Uterus (tissue), 4 donors: ENCODE results near the gene BCL2L14. TPM values are rescaled to one million over a fixed set of nuclear protein-coding genes. Genes with fewer than 3 reads are reported as not detected.
"Not testable (repeated sequence)": the region's sequence is repeated elsewhere in the genome, so short reads cannot be mapped to it uniquely, and the experiment has no call there.

Experiments used
- DNase-seq, 2 donors: peaks; one replicate each; pipeline ENCODE4 v3.0.0-alpha.2; 2019 to 2020
- H3K27ac ChIP-seq, 2 donors: fragments of 200-600 bp; sonication (generic); 1 replicate in 1 of 2; 2 replicates in 1 of 2; pipeline ENCODE4 v1.5.1; 2016 to 2018
- H3K27me3 ChIP-seq, 2 donors: fragments of 200-600 bp; sonication (generic); one replicate each; pipeline ENCODE4 v1.5.1; 2018 to 2019; ENCODE audit warnings: control low read depth in 1 of 2
- H3K36me3 ChIP-seq, 2 donors: fragments of 200-600 bp; sonication (generic); one replicate each; pipeline ENCODE4 v1.5.1; 2019; ENCODE audit warnings: control low read depth in 1 of 2
- H3K4me1 ChIP-seq, 2 donors: fragments of 200-600 bp; sonication (generic); one replicate each; pipeline ENCODE4 v1.5.1; 2018 to 2019; ENCODE audit warnings: control low read depth in 1 of 2
- H3K4me3 ChIP-seq, 2 donors: fragments of 200-600 bp; sonication (generic); 1 replicate in 1 of 2; 2 replicates in 1 of 2; pipeline ENCODE4 v1.5.1; 2018 to 2019; ENCODE audit warnings: mild to moderate bottlenecking in 1 of 2
- H3K9me3 ChIP-seq, 2 donors: fragments of 200-600 bp; sonication (generic); one replicate each; pipeline ENCODE4 v1.5.1; 2019; ENCODE audit warnings: control low read depth in 1 of 2
- POLR2A ChIP-seq, 2 donors: fragments of 450-650 bp; IDR thresholded peaks; one replicate each; pipeline ENCODE4 v1.6.1; 2016; ENCODE audit warnings: antibody characterized with exemption in 2 of 2, mild to moderate bottlenecking in 1 of 2, moderate library complexity in 1 of 2
- intact Hi-C: fragments of 100-400 bp; cut with DNase I; formaldehyde crosslinking; loops from one replicate; pipeline ENCODE4 v1.15.1; 2023; ENCODE audit warnings: low total_unique reads
- total RNA-seq, 4 donors: library from RNA; depleted of rRNA in 3 of 4; stranded (reverse); fragments of >200 nt in 3 of 4; gene quantifications; one replicate each; pipeline versions ENCODE4 v1.1.0 to v1.2.4, GENCODE V29; 2014 to 2023
- TF ChIP-seq, protein P1 (sequence below), 4 experiments: fragments of 200-600 bp in 2 of 4; fragments of 450-650 bp in 2 of 4; sonication (generic) in 2 of 4; IDR thresholded peaks; one replicate each; pipeline ENCODE4 v1.5.1; 2016 to 2019; ENCODE audit warnings: antibody characterized with exemption in 4 of 4, mild to moderate bottlenecking in 2 of 4, moderate library complexity in 1 of 4
- donor health status: DM: yes; HTN: yes; CAD: no.

The BCL2L14 gene
- total RNA-seq, 4 donors from 2014 or later = not detected

DNA sequence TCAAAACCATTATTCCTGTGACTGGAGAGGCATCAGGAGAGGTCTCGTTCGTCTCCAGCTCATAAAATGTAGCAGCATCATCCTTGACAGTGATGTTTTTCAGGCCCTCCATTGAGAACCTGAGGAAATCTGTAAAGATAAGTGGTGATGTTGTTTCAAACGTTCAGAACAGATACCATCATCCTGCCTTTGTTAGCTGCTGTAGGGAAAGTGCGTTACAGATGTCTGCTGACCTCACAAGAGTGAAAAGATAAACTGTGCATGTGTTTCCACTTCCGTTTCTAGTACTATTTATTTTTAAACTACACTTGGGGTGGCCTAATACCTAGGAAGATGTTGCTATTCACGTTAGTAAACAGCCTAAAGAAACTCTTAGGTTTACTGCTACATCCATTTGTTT, 28.4 kb downstream of the BCL2L14 start:
- intact Hi-C loops = no loop called here
- Histone ChIP-seq H3K36me3 (no peaks in the 10 kb centered on the region), H3K27ac (no peak overlapping the region), H3K9me3 (no peaks in the 10 kb centered on the region), H3K27me3 (no peaks in the 10 kb centered on the region), H3K4me1 (no peaks in the 10 kb centered on the region), H3K4me3 (no peak overlapping the region)
- no peak for DNase-seq
- no peak for TF ChIP-seq POLR2A (IDR thresholded peaks at IDR 0.05)
- TF ChIP-seq, protein P1, sequence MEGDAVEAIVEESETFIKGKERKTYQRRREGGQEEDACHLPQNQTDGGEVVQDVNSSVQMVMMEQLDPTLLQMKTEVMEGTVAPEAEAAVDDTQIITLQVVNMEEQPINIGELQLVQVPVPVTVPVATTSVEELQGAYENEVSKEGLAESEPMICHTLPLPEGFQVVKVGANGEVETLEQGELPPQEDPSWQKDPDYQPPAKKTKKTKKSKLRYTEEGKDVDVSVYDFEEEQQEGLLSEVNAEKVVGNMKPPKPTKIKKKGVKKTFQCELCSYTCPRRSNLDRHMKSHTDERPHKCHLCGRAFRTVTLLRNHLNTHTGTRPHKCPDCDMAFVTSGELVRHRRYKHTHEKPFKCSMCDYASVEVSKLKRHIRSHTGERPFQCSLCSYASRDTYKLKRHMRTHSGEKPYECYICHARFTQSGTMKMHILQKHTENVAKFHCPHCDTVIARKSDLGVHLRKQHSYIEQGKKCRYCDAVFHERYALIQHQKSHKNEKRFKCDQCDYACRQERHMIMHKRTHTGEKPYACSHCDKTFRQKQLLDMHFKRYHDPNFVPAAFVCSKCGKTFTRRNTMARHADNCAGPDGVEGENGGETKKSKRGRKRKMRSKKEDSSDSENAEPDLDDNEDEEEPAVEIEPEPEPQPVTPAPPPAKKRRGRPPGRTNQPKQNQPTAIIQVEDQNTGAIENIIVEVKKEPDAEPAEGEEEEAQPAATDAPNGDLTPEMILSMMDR (IDR thresholded peaks at IDR 0.05) = no peak

DNA sequence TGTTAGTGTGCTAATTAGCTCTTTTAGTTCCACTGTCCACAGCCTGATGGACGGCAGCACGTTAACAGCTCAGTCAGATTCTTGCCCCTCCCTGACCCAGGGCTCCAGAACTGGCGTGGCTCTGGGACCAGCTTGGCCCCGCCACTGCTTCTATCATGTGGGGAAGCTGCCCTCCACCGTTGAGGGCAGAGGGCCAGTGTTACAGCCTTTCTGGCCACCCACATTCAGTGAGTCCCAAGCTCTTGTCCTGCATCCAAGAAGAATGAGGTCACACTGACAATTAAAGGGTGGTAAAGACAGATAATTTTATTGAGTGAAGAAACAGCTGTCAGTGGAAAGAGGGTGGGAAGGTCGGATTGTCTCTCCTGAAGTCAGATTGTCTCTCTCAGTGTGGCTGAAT, 36.9 kb downstream of the BCL2L14 start:
- TF ChIP-seq, protein P1 (IDR thresholded peaks at IDR 0.05) = no peak
- TF ChIP-seq POLR2A (IDR thresholded peaks at IDR 0.05) = no peak
- Histone ChIP-seq H3K27ac (no peak overlapping the region), H3K4me1 (no peaks in the 10 kb centered on the region), H3K27me3 (no peaks in the 10 kb centered on the region), H3K4me3 (no peak overlapping the region), H3K9me3 (peaks cover 0 to 16% of the 10 kb centered on the region in 2 donors), H3K36me3 (no peaks in the 10 kb centered on the region)
- intact Hi-C loops = no loop called here
- DNase-seq = no peak

- Histone ChIP-seq H3K36me3 (no peaks in the 10 kb centered on the region), H3K27ac (no peak overlapping the region), H3K9me3 (peaks cover 0 to 16% of the 10 kb centered on the region in 2 donors), H3K4me1 (no peaks in the 10 kb centered on the region), H3K4me3 (no peak overlapping the region), H3K27me3 (no peaks in the 10 kb centered on the region)
- DNase-seq = no peak
- TF ChIP-seq, protein P1 (IDR thresholded peaks at IDR 0.05) = no peak
- no peak for TF ChIP-seq POLR2A (IDR thresholded peaks at IDR 0.05)
- intact Hi-C loops = no loop called here
These were observed 37.8 kb downstream of the BCL2L14 start for GRCh38 chr12:12108441-12109058.

DNA sequence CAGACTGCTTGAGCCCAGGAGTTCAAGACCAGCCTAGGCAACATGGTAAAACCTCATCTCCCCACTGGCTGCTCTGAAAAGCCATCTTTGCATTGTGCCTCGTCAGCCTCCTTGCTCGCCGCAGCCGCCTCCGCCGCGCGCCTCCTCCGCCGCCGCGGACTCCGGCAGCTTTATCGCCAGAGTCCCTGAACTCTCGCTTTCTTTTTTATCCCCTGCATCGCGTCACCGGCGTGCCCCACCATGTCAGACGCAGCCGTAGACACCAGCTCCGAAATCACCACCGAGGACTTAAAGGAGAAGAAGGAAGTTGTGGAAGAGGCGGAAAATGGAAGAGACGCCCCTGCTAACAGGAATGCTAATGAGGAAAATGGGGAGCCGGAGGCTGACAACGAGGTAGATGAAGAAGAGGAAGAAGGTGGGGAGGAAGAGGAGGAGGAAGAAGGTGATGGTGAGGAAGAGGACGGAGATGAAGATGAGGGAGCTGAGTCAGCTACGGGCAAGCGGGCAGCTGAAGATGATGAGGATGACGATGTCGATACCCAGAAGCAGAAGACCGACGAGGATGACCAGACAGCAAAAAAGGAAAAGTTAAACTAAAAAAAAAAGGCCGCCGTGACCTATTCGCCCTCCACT, 40.3 kb downstream of the BCL2L14 start:
- intact Hi-C loops, H3K27ac ChIP-seq, H3K4me3 ChIP-seq, H3K27me3 ChIP-seq, H3K4me1 ChIP-seq, DNase-seq, H3K36me3 ChIP-seq: not testable (repeated sequence)
- peaks cover 0 to 16% of the 10 kb centered on the region in 2 donors for H3K9me3 ChIP-seq

GRCh38 chr12:12115514-12115913, 44.8 kb downstream of the BCL2L14 start:
- intact Hi-C loops = no loop called here
- H3K9me3 ChIP-seq = no peaks in the 10 kb centered on the region
- TF ChIP-seq, protein P1 (IDR thresholded peaks at IDR 0.05) = no peak
- TF ChIP-seq POLR2A (IDR thresholded peaks at IDR 0.05) = no peak
- no peak overlapping the region for H3K4me3 ChIP-seq
- DNase-seq = no peak
- no peaks in the 10 kb centered on the region for H3K4me1 ChIP-seq
- H3K36me3 ChIP-seq = no peaks in the 10 kb centered on the region
- no peak overlapping the region for H3K27ac ChIP-seq
- H3K27me3 ChIP-seq = no peaks in the 10 kb centered on the region
